ENCODE data around the gene SPINK4. TPM values are rescaled to one million over a fixed set of nuclear protein-coding genes. Genes with fewer than 3 reads are reported as not detected.

Gene SPINK4
- total and polyA plus RNA-seq, 4 donors, result not detected

GRCh38 chr9:33285502-33285901, 45.5 kb downstream of the SPINK4 start:
- H3K27me3 ChIP-seq (ENCODE audit: control insufficient read depth in 3 of 3, insufficient read depth in 3 of 3, low read length in 2 of 3), result no peaks in the 10 kb centered on the region
- no peak overlapping the region for H3K9ac ChIP-seq (ENCODE audit: insufficient read depth in 1 of 2, low read length in 2 of 2)
- no peak for ATAC-seq (ENCODE audit: insufficient read depth, low FRiP score)
- H3K27ac ChIP-seq (ENCODE audit: low read depth in 1 of 2, low read length in 1 of 2), result no peak overlapping the region
- TF ChIP-seq CTCF (IDR thresholded peaks at IDR 0.05; ENCODE audit: control extremely low read depth, extremely low read depth), result no peak
- H3K4me3 ChIP-seq, result no peak overlapping the region
- DNase-seq, result no peak
- H3K36me3 ChIP-seq (ENCODE audit: control insufficient read depth in 4 of 4, insufficient read depth in 4 of 4, low read length in 4 of 4), result peaks cover 5 to 16% (median 11%) of the 10 kb centered on the region in 4 donors
- 46 to 68% methylated on average over 5 of the region's 5 CpGs for WGBS, 2 donors
- H3K4me1 ChIP-seq (ENCODE audit: control insufficient read depth in 5 of 5, insufficient read depth in 5 of 5, low read length in 5 of 5), result peaks cover 0 to 6% (median 0%) of the 10 kb centered on the region in 5 donors
- H3K9me3 ChIP-seq (ENCODE audit: control insufficient read depth in 4 of 4, insufficient read depth in 3 of 4, low read length in 3 of 4), result no peaks in the 10 kb centered on the region

GRCh38 chr9:33287087-33287490, 47.1 kb downstream of the SPINK4 start:
- peak; percentile 56 for TF ChIP-seq CTCF (IDR thresholded peaks at IDR 0.05; ENCODE audit: control extremely low read depth, extremely low read depth)
- Histone ChIP-seq H3K9ac (ENCODE audit: insufficient read depth in 1 of 2, low read length in 2 of 2) (no peak overlapping the region), H3K4me1 (ENCODE audit: control insufficient read depth in 5 of 5, insufficient read depth in 5 of 5, low read length in 5 of 5) (peaks cover 0 to 10% (median 5%) of the 10 kb centered on the region in 5 donors), H3K27me3 (ENCODE audit: control insufficient read depth in 3 of 3, insufficient read depth in 3 of 3, low read length in 2 of 3) (no peaks in the 10 kb centered on the region), H3K36me3 (ENCODE audit: control insufficient read depth in 4 of 4, insufficient read depth in 4 of 4, low read length in 4 of 4) (peaks cover 4 to 10% (median 7%) of the 10 kb centered on the region in 4 donors), H3K9me3 (ENCODE audit: control insufficient read depth in 4 of 4, insufficient read depth in 3 of 4, low read length in 3 of 4) (no peaks in the 10 kb centered on the region), H3K27ac (ENCODE audit: low read depth in 1 of 2, low read length in 1 of 2) (peak overlapping the region; percentile 54 to 61), H3K4me3 (no peak overlapping the region)
- WGBS, 2 donors, result 57 to 61% methylated on average over 4 of the region's 4 CpGs
- ATAC-seq (ENCODE audit: insufficient read depth, low FRiP score) (no peak), DNase-seq (peak; percentile 35 to 75 (median 71))

GRCh38 chr9:33288235-33288634, 48.3 kb downstream of the SPINK4 start:
- Histone ChIP-seq H3K4me3 (no peak overlapping the region), H3K27ac (ENCODE audit: low read depth in 1 of 2, low read length in 1 of 2) (peak overlapping the region in 1 of 2 donors; percentile 56), H3K27me3 (ENCODE audit: control insufficient read depth in 3 of 3, insufficient read depth in 3 of 3, low read length in 2 of 3) (no peaks in the 10 kb centered on the region), H3K9ac (ENCODE audit: insufficient read depth in 1 of 2, low read length in 2 of 2) (no peak overlapping the region), H3K4me1 (ENCODE audit: control insufficient read depth in 5 of 5, insufficient read depth in 5 of 5, low read length in 5 of 5) (peaks cover 0 to 16% (median 5%) of the 10 kb centered on the region in 5 donors), H3K36me3 (ENCODE audit: control insufficient read depth in 4 of 4, insufficient read depth in 4 of 4, low read length in 4 of 4) (peaks cover 4 to 7% (median 5%) of the 10 kb centered on the region in 4 donors), H3K9me3 (ENCODE audit: control insufficient read depth in 4 of 4, insufficient read depth in 3 of 4, low read length in 3 of 4) (no peaks in the 10 kb centered on the region)
- ATAC-seq (ENCODE audit: insufficient read depth, low FRiP score) (no peak), DNase-seq (no peak)
- no peak for TF ChIP-seq CTCF (IDR thresholded peaks at IDR 0.05; ENCODE audit: control extremely low read depth, extremely low read depth)
- 69 to 78% methylated on average over 4 of the region's 4 CpGs for WGBS, 2 donors

All from lung (tissue), 12 donors.